Measurements from ENCODE around the gene SAMD4B.

The SAMD4B gene

GRCh38 chr19:39316627-39317321 is 25.4 kb upstream of the SAMD4B start:
- no peak for TF ChIP-seq POLR2AphosphoS5 (IDR thresholded peaks at IDR 0.05; ENCODE audit: low read depth)
- TF ChIP-seq, protein P1, sequence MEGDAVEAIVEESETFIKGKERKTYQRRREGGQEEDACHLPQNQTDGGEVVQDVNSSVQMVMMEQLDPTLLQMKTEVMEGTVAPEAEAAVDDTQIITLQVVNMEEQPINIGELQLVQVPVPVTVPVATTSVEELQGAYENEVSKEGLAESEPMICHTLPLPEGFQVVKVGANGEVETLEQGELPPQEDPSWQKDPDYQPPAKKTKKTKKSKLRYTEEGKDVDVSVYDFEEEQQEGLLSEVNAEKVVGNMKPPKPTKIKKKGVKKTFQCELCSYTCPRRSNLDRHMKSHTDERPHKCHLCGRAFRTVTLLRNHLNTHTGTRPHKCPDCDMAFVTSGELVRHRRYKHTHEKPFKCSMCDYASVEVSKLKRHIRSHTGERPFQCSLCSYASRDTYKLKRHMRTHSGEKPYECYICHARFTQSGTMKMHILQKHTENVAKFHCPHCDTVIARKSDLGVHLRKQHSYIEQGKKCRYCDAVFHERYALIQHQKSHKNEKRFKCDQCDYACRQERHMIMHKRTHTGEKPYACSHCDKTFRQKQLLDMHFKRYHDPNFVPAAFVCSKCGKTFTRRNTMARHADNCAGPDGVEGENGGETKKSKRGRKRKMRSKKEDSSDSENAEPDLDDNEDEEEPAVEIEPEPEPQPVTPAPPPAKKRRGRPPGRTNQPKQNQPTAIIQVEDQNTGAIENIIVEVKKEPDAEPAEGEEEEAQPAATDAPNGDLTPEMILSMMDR (IDR thresholded peaks at IDR 0.05; ENCODE audit: insufficient read depth, low read length), result no peak
- TF ChIP-seq GABPA (IDR thresholded peaks at IDR 0.05; ENCODE audit: low read depth), result no peak
- no peak for TF ChIP-seq REST (IDR thresholded peaks at IDR 0.05; ENCODE audit: insufficient replicate concordance, low read depth)
- no peak for TF ChIP-seq SPI1 (IDR thresholded peaks at IDR 0.05; ENCODE audit: borderline replicate concordance, low read depth)
- H3K27me3 ChIP-seq (ENCODE audit: insufficient read depth, poor library complexity, severe bottlenecking), result peaks cover 3% of the 10 kb centered on the region
- no peak overlapping the region for H3K27ac ChIP-seq (replicated peaks)
- DNase-seq (ENCODE audit: low read depth in 1 of 2, low spot score in 1 of 2), result no peak
- no peak overlapping the region for H3K4me3 ChIP-seq (replicated peaks; ENCODE audit: insufficient read depth, low read length)

DNA sequence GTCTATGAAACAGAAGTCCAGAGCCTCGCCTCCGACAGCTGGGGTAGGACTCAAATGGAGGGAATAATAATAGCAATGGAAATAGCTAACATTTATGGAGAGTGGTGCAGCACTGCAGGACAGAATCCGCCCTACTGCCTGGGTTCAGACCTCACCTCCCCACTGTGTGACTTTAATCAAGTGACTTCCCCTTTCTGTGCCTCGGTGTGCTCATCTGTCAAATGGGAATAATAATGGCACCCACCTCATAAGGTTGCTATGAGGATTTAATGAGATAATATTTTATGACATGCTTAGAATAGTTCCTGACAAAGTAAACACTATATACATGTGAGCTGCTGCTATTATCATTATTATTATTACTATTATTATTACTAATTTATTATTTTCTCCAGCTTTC is 24.7 kb upstream of the SAMD4B start:
- TF ChIP-seq POLR2AphosphoS5 (IDR thresholded peaks at IDR 0.05; ENCODE audit: low read depth) (no peak), SPI1 (IDR thresholded peaks at IDR 0.05; ENCODE audit: borderline replicate concordance, low read depth) (peak; percentile 33; the same call in 1 of the 2 replicates)

GRCh38 chr19:39318071-39318470 is 24.1 kb upstream of the SAMD4B start:
- TF ChIP-seq POLR2AphosphoS5 (IDR thresholded peaks at IDR 0.05; ENCODE audit: low read depth) (no peak), SPI1 (IDR thresholded peaks at IDR 0.05; ENCODE audit: borderline replicate concordance, low read depth) (no peak)
- Histone ChIP-seq H3K27me3 (ENCODE audit: insufficient read depth, poor library complexity, severe bottlenecking) (peaks cover 3% of the 10 kb centered on the region), H3K27ac (replicated peaks) (no peak overlapping the region), H3K4me3 (replicated peaks; ENCODE audit: insufficient read depth, low read length) (no peak overlapping the region)
- DNase-seq (ENCODE audit: low read depth in 1 of 2, low spot score in 1 of 2), result no peak

More for the DNA sequence above, 24.7 kb upstream of the SAMD4B start:
- Histone ChIP-seq H3K4me3 (replicated peaks; ENCODE audit: insufficient read depth, low read length) (no peak overlapping the region), H3K27ac (replicated peaks) (no peak overlapping the region), H3K27me3 (ENCODE audit: insufficient read depth, poor library complexity, severe bottlenecking) (peaks cover 3% of the 10 kb centered on the region)
- DNase-seq (ENCODE audit: low read depth in 1 of 2, low spot score in 1 of 2), result no peak

- no peak for DNase-seq (ENCODE audit: low read depth in 1 of 2, low spot score in 1 of 2)
These were observed 23.5 kb upstream of the SAMD4B start for GRCh38 chr19:39318690-39319089.

More at GRCh38 chr19:39318690-39319089, 23.5 kb upstream of the SAMD4B start:
- TF ChIP-seq REST (IDR thresholded peaks at IDR 0.05; ENCODE audit: insufficient replicate concordance, low read depth) (no peak), POLR2AphosphoS5 (IDR thresholded peaks at IDR 0.05; ENCODE audit: low read depth) (no peak), SPI1 (IDR thresholded peaks at IDR 0.05; ENCODE audit: borderline replicate concordance, low read depth) (no peak), GABPA (IDR thresholded peaks at IDR 0.05; ENCODE audit: low read depth) (no peak)
- TF ChIP-seq, protein P1 (IDR thresholded peaks at IDR 0.05; ENCODE audit: insufficient read depth, low read length), result no peak
- Histone ChIP-seq H3K4me3 (replicated peaks; ENCODE audit: insufficient read depth, low read length) (no peak overlapping the region), H3K27ac (replicated peaks) (no peak overlapping the region), H3K27me3 (ENCODE audit: insufficient read depth, poor library complexity, severe bottlenecking) (peaks cover 3% of the 10 kb centered on the region)

Measured in HL-60 (cell line).